PC-9 (cell line): ENCODE results near the gene VPS72. TPM values are rescaled to one million over a fixed set of nuclear protein-coding genes. Genes with fewer than 3 reads are reported as not detected.

Experiments
- BruUV-seq: library from RNA; stranded (reverse); fragments of 400-500 nt; replicated peaks from 2 replicates; lab custom pipeline; 2021; lab: Mats Ljungman, UMichigan
- CTCF ChIA-PET: fragments of 300-600 bp; sonication (Branson Sonifier 250); formaldehyde crosslinking; loops from one replicate; lab custom pipeline; 2022; ENCODE audit warnings: antibody characterized with exemption; lab: Charles Lee
- POLR2A ChIA-PET: fragments of 300-600 bp; sonication (Branson Sonifier 250); formaldehyde crosslinking; loops from one replicate; lab custom pipeline; 2022; ENCODE audit warnings: antibody characterized with exemption; ENCODE audit not compliant: unreplicated experiment; lab: Charles Lee
- DNase-seq, 2 experiments: peaks; one replicate each; pipeline versions ENCODE4 v3.0.0 to v3.0.0-alpha.2; 2015 to 2022; ENCODE audit warnings: mixed read lengths in 1 of 2
- H2AFZ ChIP-seq: fragments of 200-600 bp; sonication (generic); 2 replicates; pipeline ENCODE4 v1.8.1; 2017; ENCODE audit warnings: antibody characterized with exemption
- H3F3A ChIP-seq: fragments of 200-600 bp; sonication (generic); 2 replicates; pipeline ENCODE4 v1.8.1; 2017; ENCODE audit warnings: antibody characterized with exemption, mild to moderate bottlenecking, low read depth; ENCODE audit not compliant: insufficient read depth
- H3K27ac ChIP-seq: fragments of 200-600 bp; sonication (generic); 2 replicates; pipeline ENCODE4 v1.6.1; 2016; ENCODE audit warnings: mixed run types
- H3K27me3 ChIP-seq: fragments of 200-600 bp; sonication (generic); 2 replicates; pipeline ENCODE4 v1.6.1; 2016; ENCODE audit warnings: low read depth, mixed run types; ENCODE audit not compliant: insufficient read depth
- H3K36me3 ChIP-seq: fragments of 200-600 bp; sonication (generic); 2 replicates; pipeline ENCODE4 v1.6.1; 2016; ENCODE audit warnings: low read depth, mixed run types
- H3K4me1 ChIP-seq: fragments of 200-600 bp; sonication (generic); replicated peaks from 2 replicates; pipeline ENCODE4 v1.6.1; 2016; ENCODE audit warnings: mixed run types; ENCODE audit not compliant: insufficient read depth
- H3K4me2 ChIP-seq: fragments of 200-600 bp; sonication (generic); 2 replicates; pipeline ENCODE4 v1.6.1; 2017; ENCODE audit warnings: mixed run types
- H3K4me3 ChIP-seq: fragments of 200-600 bp; sonication (generic); 2 replicates; pipeline ENCODE4 v1.6.1; 2016; ENCODE audit warnings: mixed run types
- H3K79me2 ChIP-seq: fragments of 200-600 bp; sonication (generic); 2 replicates; pipeline ENCODE4 v1.6.1; 2017; ENCODE audit warnings: low read depth, mixed run types
- H3K9me2 ChIP-seq: fragments of 200-600 bp; sonication (generic); 2 replicates; pipeline ENCODE4 v1.8.1; 2017; ENCODE audit warnings: mild to moderate bottlenecking; ENCODE audit not compliant: insufficient read depth
- H3K9me3 ChIP-seq: fragments of 200-600 bp; sonication (generic); 2 replicates; pipeline ENCODE4 v1.8.1; 2016; ENCODE audit warnings: low read depth; ENCODE audit not compliant: insufficient read depth
- H4K20me1 ChIP-seq: fragments of 200-600 bp; sonication (generic); 2 replicates; pipeline ENCODE4 v1.8.1; 2017; ENCODE audit not compliant: insufficient read depth
- CTCF ChIP-seq: fragments of 200-600 bp; sonication (generic); conservative IDR thresholded peaks from 2 replicates; pipeline ENCODE4 v1.6.1; 2017; ENCODE audit warnings: mixed run types, antibody characterized with exemption, mild to moderate bottlenecking, moderate library complexity
- EZH2 ChIP-seq: fragments of 200-600 bp; sonication (generic); IDR thresholded peaks from 2 replicates; pipeline ENCODE4 v1.8.0; 2017; ENCODE audit warnings: antibody characterized with exemption, low read depth
- intact Hi-C: fragments of 100-400 bp; cut with micrococcal nuclease; formaldehyde crosslinking; loops from one replicate; pipeline ENCODE4 v1.10.0; 2022; ENCODE audit not compliant: unreplicated experiment
- total RNA-seq: library from RNA; stranded (reverse); gene quantifications from 2 replicates; pipeline ENCODE4 v1.2.3, GENCODE V29; 2021

VPS72 gene
- total RNA-seq, 1 experiment from 2014 or later, result 63.9 TPM

GRCh38 chr1:151221616-151222015, 31.6 kb upstream of the VPS72 start:
- BruUV-seq, result no TSS peak
- H3K4me1 ChIP-seq, result no peaks in the 10 kb centered on the region
- H3K9me2 ChIP-seq, result no peaks in the 10 kb centered on the region
- no peak overlapping the region for H3K4me3 ChIP-seq
- peaks cover 27% of the 10 kb centered on the region; the same call in 1 of the 2 replicates for H3K36me3 ChIP-seq
- DNase-seq, result no peak
- H3K4me2 ChIP-seq, result no peak overlapping the region
- CTCF ChIA-PET, result no interaction called here
- H3K27me3 ChIP-seq, result no peaks in the 10 kb centered on the region
- H2AFZ ChIP-seq, result no peak overlapping the region
- TF ChIP-seq CTCF (no peak), EZH2 (no peak)
- H3K79me2 ChIP-seq, result peaks cover 63% of the 10 kb centered on the region
- H3F3A ChIP-seq, result peaks cover 14% of the 10 kb centered on the region; the same call in 1 of the 2 replicates
- intact Hi-C loops, result no loop called here
- H3K9me3 ChIP-seq, result no peaks in the 10 kb centered on the region
- H3K27ac ChIP-seq, result no peak overlapping the region
- POLR2A ChIA-PET, result no interaction called here
- peaks cover 66% of the 10 kb centered on the region for H4K20me1 ChIP-seq

- H3K9me2 ChIP-seq, result no peaks in the 10 kb centered on the region
- H3F3A ChIP-seq, result peaks cover 3% of the 10 kb centered on the region; the same call in 1 of the 2 replicates
- H3K79me2 ChIP-seq, result peaks cover 97% of the 10 kb centered on the region
- H3K4me1 ChIP-seq, result no peaks in the 10 kb centered on the region
- POLR2A ChIA-PET, result no interaction called here
- peaks cover 68% of the 10 kb centered on the region for H4K20me1 ChIP-seq
- CTCF ChIA-PET, result no interaction called here
- H3K36me3 ChIP-seq, result peaks cover 17% of the 10 kb centered on the region; the same call in 1 of the 2 replicates
- H3K9me3 ChIP-seq, result no peaks in the 10 kb centered on the region
- H3K27ac ChIP-seq, result no peak overlapping the region
- no peak overlapping the region for H2AFZ ChIP-seq
- no peak for DNase-seq
- H3K27me3 ChIP-seq, result no peaks in the 10 kb centered on the region
- intact Hi-C loops, result no loop called here
- TF ChIP-seq EZH2 (no peak), CTCF (no peak)
- BruUV-seq, result no TSS peak
- H3K4me2 ChIP-seq, result no peak overlapping the region
- H3K4me3 ChIP-seq, result no peak overlapping the region
Measured at GRCh38 chr1:151213560-151213959, 23.6 kb upstream of the VPS72 start.

GRCh38 chr1:151211972-151212705, 22.1 kb upstream of the VPS72 start:
- no peaks in the 10 kb centered on the region for H3K9me2 ChIP-seq
- H3K79me2 ChIP-seq, result peaks cover 97% of the 10 kb centered on the region
- H2AFZ ChIP-seq, result no peak overlapping the region
- no peak overlapping the region for H3K27ac ChIP-seq
- no peak for TF ChIP-seq CTCF
- TF ChIP-seq EZH2, result no peak
- no peak overlapping the region for H3K4me2 ChIP-seq
- no TSS peak for BruUV-seq
- H3K27me3 ChIP-seq, result no peaks in the 10 kb centered on the region
- peaks cover 3% of the 10 kb centered on the region; the same call in 1 of the 2 replicates for H3F3A ChIP-seq
- H3K4me3 ChIP-seq, result no peak overlapping the region
- intact Hi-C loops, result no loop called here
- H3K4me1 ChIP-seq, result no peaks in the 10 kb centered on the region
- DNase-seq, result no peak
- ChIA-PET POLR2A (interaction anchor here (0.7 kb wide), 1 partner anchor 161 kb away, joined by 3 read pairs; the partner anchor contains the start of gene SELENBP1), CTCF (no interaction called here)
- H4K20me1 ChIP-seq, result peaks cover 57% of the 10 kb centered on the region
- H3K36me3 ChIP-seq, result peaks cover 14% of the 10 kb centered on the region
- no peaks in the 10 kb centered on the region for H3K9me3 ChIP-seq
